ENCODE data around the gene PHC1.

DNA sequence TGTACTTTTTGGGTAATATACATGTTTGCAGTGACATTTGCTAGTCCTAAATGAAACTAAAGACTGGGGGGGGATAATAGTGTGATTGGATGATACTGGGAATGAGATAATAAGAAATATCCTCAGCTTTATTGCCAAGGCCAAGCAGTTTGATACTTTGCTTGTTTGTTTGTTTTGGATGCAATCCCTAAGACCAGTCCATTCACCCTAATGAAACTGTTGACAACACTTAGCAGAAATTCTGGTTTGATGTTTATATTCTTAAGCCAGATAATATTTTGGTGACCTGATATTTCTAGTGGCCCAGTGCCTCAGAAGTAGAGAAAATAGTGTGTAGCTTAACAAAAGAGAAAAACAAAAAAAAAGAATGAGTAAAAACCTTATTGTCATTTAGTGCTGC, 1.8 kb downstream of the PHC1 start:
- no peak for TF ChIP-seq POLR2A (IDR thresholded peaks at IDR 0.05)
- TF ChIP-seq, protein P1, sequence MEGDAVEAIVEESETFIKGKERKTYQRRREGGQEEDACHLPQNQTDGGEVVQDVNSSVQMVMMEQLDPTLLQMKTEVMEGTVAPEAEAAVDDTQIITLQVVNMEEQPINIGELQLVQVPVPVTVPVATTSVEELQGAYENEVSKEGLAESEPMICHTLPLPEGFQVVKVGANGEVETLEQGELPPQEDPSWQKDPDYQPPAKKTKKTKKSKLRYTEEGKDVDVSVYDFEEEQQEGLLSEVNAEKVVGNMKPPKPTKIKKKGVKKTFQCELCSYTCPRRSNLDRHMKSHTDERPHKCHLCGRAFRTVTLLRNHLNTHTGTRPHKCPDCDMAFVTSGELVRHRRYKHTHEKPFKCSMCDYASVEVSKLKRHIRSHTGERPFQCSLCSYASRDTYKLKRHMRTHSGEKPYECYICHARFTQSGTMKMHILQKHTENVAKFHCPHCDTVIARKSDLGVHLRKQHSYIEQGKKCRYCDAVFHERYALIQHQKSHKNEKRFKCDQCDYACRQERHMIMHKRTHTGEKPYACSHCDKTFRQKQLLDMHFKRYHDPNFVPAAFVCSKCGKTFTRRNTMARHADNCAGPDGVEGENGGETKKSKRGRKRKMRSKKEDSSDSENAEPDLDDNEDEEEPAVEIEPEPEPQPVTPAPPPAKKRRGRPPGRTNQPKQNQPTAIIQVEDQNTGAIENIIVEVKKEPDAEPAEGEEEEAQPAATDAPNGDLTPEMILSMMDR (IDR thresholded peaks at IDR 0.05), result no peak

Data from heart left ventricle (tissue), 13 donors.